WTC11 (cell line): Measurements from ENCODE around the gene GAD2. TPM values are rescaled to one million over a fixed set of nuclear protein-coding genes. Genes with fewer than 3 reads are reported as not detected.

Source experiments
- ATAC-seq: fragments of 200-7000 bp; cut with Tn5 transposase; 2 replicates; pipeline ENCODE4 v1.10.0; 2021; ENCODE audit warnings: mild to moderate bottlenecking, moderate library complexity
- CTCF ChIA-PET: fragments of 300-600 bp; sonication (Branson Sonifier 250); formaldehyde crosslinking; loops from one replicate; lab custom pipeline; 2021; ENCODE audit warnings: antibody characterized with exemption; lab: Charles Lee
- POLR2A ChIA-PET: fragments of 350-600 bp; sonication (Branson Sonifier 250); formaldehyde crosslinking; loops from one replicate; lab custom pipeline; 2021; ENCODE audit warnings: antibody characterized with exemption; lab: Charles Lee
- DNase-seq: peaks from one replicate; pipeline ENCODE4 v3.0.0; 2021; ENCODE audit warnings: low spot score
- H3K27ac Mint-ChIP-seq: 2 replicates; pipeline ENCODE4 v1.8.0; 2021; ENCODE audit warnings: mixed read lengths
- H3K27me3 Mint-ChIP-seq: 2 replicates; pipeline ENCODE4 v1.8.0; 2021; ENCODE audit warnings: low read depth, mild to moderate bottlenecking, moderate library complexity, mixed read lengths
- H3K36me3 Mint-ChIP-seq: 2 replicates; pipeline ENCODE4 v1.8.0; 2021; ENCODE audit warnings: mixed read lengths
- H3K4me1 Mint-ChIP-seq: 2 replicates; pipeline ENCODE4 v1.8.0; 2022; ENCODE audit warnings: mixed read lengths
- H3K4me3 Mint-ChIP-seq: 2 replicates; pipeline ENCODE4 v1.8.0; 2021; ENCODE audit warnings: mild to moderate bottlenecking, moderate library complexity, mixed read lengths
- H3K9me3 Mint-ChIP-seq: 2 replicates; pipeline ENCODE4 v1.8.0; 2021; ENCODE audit warnings: mixed read lengths
- ARID4B ChIP-seq: sonication (generic); formaldehyde crosslinking; IDR thresholded peaks from 2 replicates; pipeline ENCODE4 v1.8.0; 2023; ENCODE audit warnings: missing genetic modification reagents, mild to moderate bottlenecking, borderline replicate concordance
- CDX4 ChIP-seq: fragments of 250-450 bp; sonication (Bioruptor Pico); IDR thresholded peaks from 2 replicates; pipeline ENCODE4 v1.9.0; 2021; ENCODE audit warnings: moderate library complexity, mild to moderate bottlenecking, inconsistent platforms, borderline replicate concordance
- FOXJ3 ChIP-seq: sonication (generic); formaldehyde crosslinking; IDR thresholded peaks from 2 replicates; pipeline ENCODE4 v1.9.0; 2021; ENCODE audit warnings: missing genetic modification reagents, mild to moderate bottlenecking, borderline replicate concordance
- GABPB1 ChIP-seq: sonication (generic); formaldehyde crosslinking; IDR thresholded peaks from 2 replicates; pipeline ENCODE4 v1.8.1; 2023; ENCODE audit warnings: mild to moderate bottlenecking, missing genetic modification reagents
- NFYB ChIP-seq: sonication (generic); formaldehyde crosslinking; conservative IDR thresholded peaks from 2 replicates; pipeline ENCODE4 v1.8.0; 2022; ENCODE audit warnings: low read depth, missing genetic modification reagents
- NR1H2 ChIP-seq: sonication (generic); formaldehyde crosslinking; IDR thresholded peaks from 2 replicates; pipeline ENCODE4 v1.9.0; 2021; ENCODE audit warnings: mild to moderate bottlenecking, moderate library complexity, missing genetic modification reagents
- SOX15 ChIP-seq: fragments of 250-450 bp; sonication (Bioruptor Pico); IDR thresholded peaks from 2 replicates; pipeline ENCODE4 v1.9.0; 2021; ENCODE audit warnings: mild to moderate bottlenecking
- STAT6 ChIP-seq: sonication (generic); formaldehyde crosslinking; conservative IDR thresholded peaks from 2 replicates; pipeline ENCODE4 v1.8.1; 2023; ENCODE audit warnings: mild to moderate bottlenecking, low read depth, missing genetic modification reagents, moderate library complexity
- TEAD4 ChIP-seq: sonication (generic); formaldehyde crosslinking; IDR thresholded peaks from 2 replicates; pipeline ENCODE4 v1.8.0; 2022; ENCODE audit warnings: mild to moderate bottlenecking, missing genetic modification reagents
- TP53 ChIP-seq: sonication (generic); formaldehyde crosslinking; IDR thresholded peaks from 2 replicates; pipeline ENCODE4 v1.8.1; 2023; ENCODE audit warnings: mild to moderate bottlenecking, missing genetic modification reagents
- USF2 ChIP-seq: sonication (generic); formaldehyde crosslinking; IDR thresholded peaks from 2 replicates; pipeline ENCODE4 v1.8.1; 2023; ENCODE audit warnings: mild to moderate bottlenecking, missing genetic modification reagents, moderate library complexity
- ZBTB43 ChIP-seq: sonication (generic); formaldehyde crosslinking; IDR thresholded peaks from 2 replicates; pipeline ENCODE4 v1.8.1; 2023; ENCODE audit warnings: mild to moderate bottlenecking, missing genetic modification reagents
- ZNF232 ChIP-seq: sonication (generic); formaldehyde crosslinking; IDR thresholded peaks from 2 replicates; pipeline ENCODE4 v1.8.0; 2022; ENCODE audit warnings: mild to moderate bottlenecking, missing genetic modification reagents
- ZNF281 ChIP-seq: sonication (generic); formaldehyde crosslinking; IDR thresholded peaks from 2 replicates; pipeline ENCODE4 v1.8.0; 2023; ENCODE audit warnings: mild to moderate bottlenecking, missing genetic modification reagents
- ZNF317 ChIP-seq: sonication (generic); formaldehyde crosslinking; IDR thresholded peaks from 2 replicates; pipeline ENCODE4 v1.8.1; 2023; ENCODE audit warnings: low read depth, mild to moderate bottlenecking, moderate library complexity, missing genetic modification reagents, borderline replicate concordance
- ZNF396 ChIP-seq: fragments of 250-450 bp; sonication (Bioruptor Pico); IDR thresholded peaks from 2 replicates; pipeline ENCODE4 v1.8.0; 2021; ENCODE audit warnings: mild to moderate bottlenecking, moderate library complexity, borderline replicate concordance
- ZNF416 ChIP-seq: fragments of 250-450 bp; sonication (Bioruptor Pico); IDR thresholded peaks from 2 replicates; pipeline ENCODE4 v1.9.0; 2021; ENCODE audit warnings: mild to moderate bottlenecking, inconsistent platforms
- ZNF423 ChIP-seq: fragments of 250-450 bp; sonication (Bioruptor Pico); IDR thresholded peaks from 2 replicates; pipeline ENCODE4 v2.1.2; 2022; ENCODE audit warnings: mild to moderate bottlenecking, moderate library complexity
- ZSCAN18 ChIP-seq: fragments of 250-450 bp; sonication (Bioruptor Pico); IDR thresholded peaks from 2 replicates; pipeline ENCODE4 v2.1.2; 2022; ENCODE audit warnings: mild to moderate bottlenecking, moderate library complexity
- total RNA-seq: library from RNA; stranded (reverse); gene quantifications from 3 replicates; pipeline ENCODE4 v1.2.3, GENCODE V29; 2021

Gene GAD2
- total RNA-seq, 1 experiment from 2014 or later: 1.7 TPM

GRCh38 chr10:26220901-26221300 lies 4.3 kb downstream of the GAD2 start (continued):
- TF ChIP-seq STAT6: no peak
- no peak for TF ChIP-seq GABPB1
- no peak for TF ChIP-seq ZNF317
- no peak for TF ChIP-seq TEAD4 (CRISPR knock-in tag)

GRCh38 chr10:26221541-26221940 lies 5.0 kb downstream of the GAD2 start:
- no peak for DNase-seq
- TF ChIP-seq ZBTB43 (CRISPR knock-in tag) (no peak), ZNF281 (CRISPR knock-in tag) (no peak), NR1H2 (CRISPR knock-in tag) (no peak), ZNF416 (CRISPR knock-in tag) (no peak), TP53 (no peak), CDX4 (CRISPR knock-in tag) (no peak), ARID4B (CRISPR knock-in tag) (no peak), ZNF423 (CRISPR knock-in tag) (no peak), STAT6 (no peak), NFYB (no peak), USF2 (CRISPR knock-in tag) (no peak), TEAD4 (CRISPR knock-in tag) (no peak), ZSCAN18 (CRISPR knock-in tag) (no peak), FOXJ3 (CRISPR knock-in tag) (no peak), GABPB1 (no peak), ZNF396 (CRISPR knock-in tag) (no peak), SOX15 (no peak), ZNF232 (no peak)

More at GRCh38 chr10:26221541-26221940, 5.0 kb downstream of the GAD2 start:
- Mint-ChIP-seq H3K27ac (no peak overlapping the region), H3K9me3 (no peaks in the 10 kb centered on the region), H3K27me3 (peaks cover 57% of the 10 kb centered on the region), H3K36me3 (no peaks in the 10 kb centered on the region), H3K4me3 (no peak overlapping the region), H3K4me1 (peaks cover 42% of the 10 kb centered on the region)
- peak; percentile 43 for ATAC-seq
- POLR2A ChIA-PET: no interaction called here
- CTCF ChIA-PET: no interaction called here
